Coronary artery (tissue), 2 donors: ENCODE measurements around the gene KRTAP10-7.
"Not testable (repeated sequence)": the region's sequence is repeated elsewhere in the genome, so short reads cannot be mapped to it uniquely, and the experiment has no call there.

Source experiments
- DNase-seq: peaks from one replicate; pipeline ENCODE4 v3.0.0-alpha.2; 2017; ENCODE audit warnings: low spot score
- H3K27ac ChIP-seq, 2 donors: fragments of 200-600 bp; sonication (generic); one replicate each; pipeline ENCODE4 v1.5.1; 2016 to 2019
- H3K4me3 ChIP-seq: fragments of 200-600 bp; sonication (generic); 2 replicates; pipeline ENCODE4 v1.5.1; 2016; ENCODE audit warnings: mild to moderate bottlenecking, moderate library complexity
- CTCF ChIP-seq: fragments of 200-600 bp; sonication (generic); IDR thresholded peaks from one replicate; pipeline ENCODE4 v1.5.1; 2019; ENCODE audit warnings: antibody characterized with exemption

The KRTAP10-7 gene

GRCh38 chr21:44596068-44596725 lies 4.2 kb upstream of the KRTAP10-7 start:
- no peak overlapping the region for H3K4me3 ChIP-seq
- TF ChIP-seq CTCF: no peak
- H3K27ac ChIP-seq: no peak overlapping the region
- DNase-seq: no peak

GRCh38 chr21:44598061-44598460 lies 2.3 kb upstream of the KRTAP10-7 start:
- H3K27ac ChIP-seq: no peak overlapping the region
- DNase-seq: no peak
- no peak for TF ChIP-seq CTCF
- no peak overlapping the region for H3K4me3 ChIP-seq

GRCh38 chr21:44599264-44600029 lies 950 bp upstream of the KRTAP10-7 start:
- no peak for TF ChIP-seq CTCF
- DNase-seq: no peak
- no peak overlapping the region for H3K4me3 ChIP-seq
- H3K27ac ChIP-seq: no peak overlapping the region

- H3K4me3 ChIP-seq, DNase-seq, H3K27ac ChIP-seq: not testable (repeated sequence)
Measured at GRCh38 chr21:44601091-44601490, 694 bp downstream of the KRTAP10-7 start.

- no peak for DNase-seq
- Histone ChIP-seq H3K4me3 (no peak overlapping the region), H3K27ac (no peak overlapping the region)
- TF ChIP-seq CTCF: no peak
Measured at GRCh38 chr21:44601596-44602462, 1.4 kb downstream of the KRTAP10-7 start.

GRCh38 chr21:44602463-44602850 lies 2.1 kb downstream of the KRTAP10-7 start:
- TF ChIP-seq CTCF: no peak
- Histone ChIP-seq H3K4me3 (no peak overlapping the region), H3K27ac (no peak overlapping the region)
- no peak for DNase-seq

GRCh38 chr21:44603109-44603875 lies 2.9 kb downstream of the KRTAP10-7 start:
- no peak for DNase-seq
- no peak overlapping the region for H3K27ac ChIP-seq
- H3K4me3 ChIP-seq: no peak overlapping the region
- no peak for TF ChIP-seq CTCF
